Lung (tissue), 12 donors: Measurements from ENCODE around the gene CATSPER4. TPM values are rescaled to one million over a fixed set of nuclear protein-coding genes. Genes with fewer than 3 reads are reported as not detected.

Source experiments
- ATAC-seq: fragments of 200-7000 bp; cut with Tn5 transposase; one replicate; pipeline ENCODE4 v1.9.1; 2020; ENCODE audit warnings: moderate number of reproducible peaks; ENCODE audit not compliant: insufficient read depth, low FRiP score
- DNase-seq, 3 donors: peaks; one replicate each; pipeline ENCODE4 v3.0.0-alpha.2; 2013 to 2017
- H3K27ac ChIP-seq, 2 donors: one replicate each; pipeline ENCODE4 v1.5.1; 2013; ENCODE audit warnings: mild to moderate bottlenecking in 2 of 2, moderate library complexity in 2 of 2, control low read depth in 1 of 2, inconsistent platforms in 1 of 2, low read depth in 1 of 2, low read length in 1 of 2
- H3K27me3 ChIP-seq, 3 donors: one replicate each; pipeline ENCODE4 v1.5.1; 2013; ENCODE audit warnings: low read length in 2 of 3; ENCODE audit not compliant: control insufficient read depth in 3 of 3, insufficient read depth in 3 of 3
- H3K36me3 ChIP-seq, 4 donors: one replicate each; pipeline ENCODE4 v1.5.1; 2013; ENCODE audit warnings: low read length in 4 of 4, mild to moderate bottlenecking in 1 of 4, moderate library complexity in 1 of 4; ENCODE audit not compliant: control insufficient read depth in 4 of 4, insufficient read depth in 4 of 4
- H3K4me1 ChIP-seq, 5 donors: one replicate each; pipeline ENCODE4 v1.5.1; 2013; ENCODE audit warnings: low read length in 5 of 5, mild to moderate bottlenecking in 2 of 5, moderate library complexity in 1 of 5; ENCODE audit not compliant: control insufficient read depth in 5 of 5, insufficient read depth in 5 of 5
- H3K4me3 ChIP-seq: one replicate; pipeline ENCODE4 v1.5.1; 2013; ENCODE audit warnings: mild to moderate bottlenecking, control low read depth, moderate library complexity
- H3K9ac ChIP-seq, 2 donors: one replicate each; pipeline ENCODE4 v1.5.1; 2013; ENCODE audit warnings: low read length in 2 of 2, control low read depth in 1 of 2; ENCODE audit not compliant: insufficient read depth in 1 of 2
- H3K9me3 ChIP-seq, 4 donors: one replicate each; pipeline ENCODE4 v1.5.1; 2013; ENCODE audit warnings: low read length in 3 of 4, mild to moderate bottlenecking in 1 of 4, moderate library complexity in 1 of 4; ENCODE audit not compliant: control insufficient read depth in 4 of 4, insufficient read depth in 3 of 4
- CTCF ChIP-seq: IDR thresholded peaks from 2 replicates; pipeline ENCODE4 v1.5.1; 2012; ENCODE audit warnings: mild to moderate bottlenecking; ENCODE audit errors: control extremely low read depth, extremely low read depth
- WGBS, 2 donors: extraction: QIAGEN DNeasy Blood & Tissue Kit; methylation state at CpG; one replicate each; pipeline ENCODE4 v1.1.7; 2013; 5-methylcytosine and 5-hydroxymethylcytosine counted together
- polyA plus RNA-seq, 2 donors: library from polyadenylated mRNA; stranded (reverse); fragments of 200-250 nt; gene quantifications; one replicate each; pipeline ENCODE4 v1.2.1, GENCODE V29; 2013
- total RNA-seq, 2 donors: library from RNA; depleted of rRNA in 1 of 2; stranded (reverse); fragments of >200 nt in 1 of 2; gene quantifications; one replicate each; pipeline ENCODE4 v1.2.1, GENCODE V29; 2014 to 2021
- donor health status: control.
- donor health status: control.
- donor health status: Bipolar disorder and iron deficiency.
- donor health status: healthy.
- donor health status: DM: yes; HTN: yes; CAD: no.

The CATSPER4 gene
- total and polyA plus RNA-seq, 4 donors: not detected

- no peaks in the 10 kb centered on the region for H3K9me3 ChIP-seq
- no peak for ATAC-seq
- H3K36me3 ChIP-seq: peaks cover 0 to 3% (median 0%) of the 10 kb centered on the region in 4 donors
- H3K27me3 ChIP-seq: no peaks in the 10 kb centered on the region
- no peak for DNase-seq
- no peak for TF ChIP-seq CTCF
- 68 to 75% methylated on average over 9 of the region's 9 CpGs for WGBS, 2 donors
- peak overlapping the region; percentile 52 to 59 for H3K9ac ChIP-seq
- peaks cover 0 to 12% (median 2%) of the 10 kb centered on the region in 5 donors for H3K4me1 ChIP-seq
- peak overlapping the region in 1 of 2 donors; percentile 76 for H3K27ac ChIP-seq
- H3K4me3 ChIP-seq: peak overlapping the region; percentile 76
These were observed 20.0 kb upstream of the CATSPER4 start for GRCh38 chr1:26170472-26170821.

- Histone ChIP-seq H3K36me3 (peaks cover 0 to 3% (median 0%) of the 10 kb centered on the region in 4 donors), H3K4me1 (peaks cover 0 to 7% (median 0%) of the 10 kb centered on the region in 5 donors), H3K4me3 (peak within 1 kb of the TSS; percentile 76), H3K9me3 (no peaks in the 10 kb centered on the region), H3K27me3 (no peaks in the 10 kb centered on the region), H3K9ac (no peak within 1 kb of the TSS), H3K27ac (no peak within 1 kb of the TSS)
- ATAC-seq: no peak
- DNase-seq: no peak
- 95 to 96% methylated on average over 34 of the region's 34 CpGs for WGBS, 2 donors
- no peak for TF ChIP-seq CTCF
These were observed 19.0 kb upstream of the CATSPER4 start, which contains the start of gene ZNF593OS for GRCh38 chr1:26171084-26172072. TSS of gene ZNF593OS (minus strand) at chr1:26171832. CDS start at chr1:26171661, 171 bp downstream.

- H3K27me3 ChIP-seq: no peaks in the 10 kb centered on the region
- DNase-seq (no peak), ATAC-seq (no peak)
- H3K27ac ChIP-seq: no peak overlapping the region
- no peak overlapping the region for H3K4me3 ChIP-seq
- H3K36me3 ChIP-seq: peaks cover 0 to 3% (median under 1%) of the 10 kb centered on the region in 4 donors
- H3K4me1 ChIP-seq: peaks cover 0 to 5% (median 0%) of the 10 kb centered on the region in 5 donors
- no peak overlapping the region for H3K9ac ChIP-seq
- WGBS, 2 donors: 91 to 95% methylated on average over 8 of the region's 8 CpGs
- TF ChIP-seq CTCF: no peak
- H3K9me3 ChIP-seq: no peaks in the 10 kb centered on the region
These were observed 15.1 kb upstream of the CATSPER4 start for GRCh38 chr1:26175346-26175745.
